ENCODE measurements around the gene SNRPD2. TPM values are rescaled to one million over a fixed set of nuclear protein-coding genes. Genes with fewer than 3 reads are reported as not detected.

Gene SNRPD2
- total RNA-seq, 1 donor from 2014 or later = 219 TPM

GRCh38 chr19:45682117-45682516 is 9.6 kb downstream of the SNRPD2 start:
- no peak overlapping the region for H3K4me3 ChIP-seq (ENCODE audit: low read depth, low read length)
- DNase-seq (ENCODE audit: low read depth) = no peak
- no peak for TF ChIP-seq CTCF (IDR thresholded peaks at IDR 0.05; ENCODE audit: insufficient read depth, low read length, poor library complexity, severe bottlenecking)
- no peaks in the 10 kb centered on the region for H3K27me3 ChIP-seq (ENCODE audit: control insufficient read depth, insufficient read depth, low read length)
- H3K36me3 ChIP-seq (ENCODE audit: control insufficient read depth, insufficient read depth, low read length) = peaks cover 2% of the 10 kb centered on the region

DNA sequence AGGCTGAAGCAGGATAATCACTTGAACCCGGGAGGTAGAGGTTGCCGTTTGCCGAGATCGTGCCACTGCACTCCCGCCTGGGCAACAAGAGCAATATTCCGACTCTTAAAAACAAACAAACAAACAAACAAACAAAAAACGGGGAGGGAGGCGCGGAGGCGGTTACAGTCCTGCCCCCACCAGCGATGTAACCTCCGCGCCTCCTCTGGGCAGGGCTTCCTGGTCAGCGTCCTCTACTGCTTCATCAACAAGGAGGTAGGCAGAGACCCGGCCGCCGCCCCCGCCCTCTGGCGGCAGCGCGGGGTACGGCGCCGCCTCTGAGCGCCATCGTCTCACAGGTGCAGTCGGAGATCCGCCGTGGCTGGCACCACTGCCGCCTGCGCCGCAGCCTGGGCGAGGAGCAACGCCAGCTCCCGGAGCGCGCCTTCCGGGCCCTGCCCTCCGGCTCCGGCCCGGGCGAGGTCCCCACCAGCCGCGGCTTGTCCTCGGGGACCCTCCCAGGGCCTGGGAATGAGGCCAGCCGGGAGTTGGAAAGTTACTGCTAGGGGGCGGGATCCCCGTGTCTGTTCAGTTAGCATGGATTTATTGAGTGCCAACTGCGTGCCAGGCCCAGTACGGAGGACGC is 10.2 kb downstream of the SNRPD2 start:
- Histone ChIP-seq H3K27me3 (ENCODE audit: control insufficient read depth, insufficient read depth, low read length) (peaks cover 4% of the 10 kb centered on the region), H3K36me3 (ENCODE audit: control insufficient read depth, insufficient read depth, low read length) (peaks cover 2% of the 10 kb centered on the region), H3K4me3 (ENCODE audit: low read depth, low read length) (peak overlapping the region; percentile 27)
- peak; percentile 37 for DNase-seq (ENCODE audit: low read depth)
- peak; percentile 84 for TF ChIP-seq CTCF (IDR thresholded peaks at IDR 0.05; ENCODE audit: insufficient read depth, low read length, poor library complexity, severe bottlenecking)

- Histone ChIP-seq H3K36me3 (ENCODE audit: control insufficient read depth, insufficient read depth, low read length) (no peaks in the 10 kb centered on the region), H3K4me3 (ENCODE audit: low read depth, low read length) (peak overlapping the region; percentile 39), H3K27me3 (ENCODE audit: control insufficient read depth, insufficient read depth, low read length) (peaks cover 4% of the 10 kb centered on the region)
- peak; percentile 95 for DNase-seq (ENCODE audit: low read depth)
- TF ChIP-seq CTCF (IDR thresholded peaks at IDR 0.05; ENCODE audit: insufficient read depth, low read length, poor library complexity, severe bottlenecking) = peak; percentile 3
Measured at GRCh38 chr19:45677351-45678230, 14.2 kb downstream of the SNRPD2 start.

DNA sequence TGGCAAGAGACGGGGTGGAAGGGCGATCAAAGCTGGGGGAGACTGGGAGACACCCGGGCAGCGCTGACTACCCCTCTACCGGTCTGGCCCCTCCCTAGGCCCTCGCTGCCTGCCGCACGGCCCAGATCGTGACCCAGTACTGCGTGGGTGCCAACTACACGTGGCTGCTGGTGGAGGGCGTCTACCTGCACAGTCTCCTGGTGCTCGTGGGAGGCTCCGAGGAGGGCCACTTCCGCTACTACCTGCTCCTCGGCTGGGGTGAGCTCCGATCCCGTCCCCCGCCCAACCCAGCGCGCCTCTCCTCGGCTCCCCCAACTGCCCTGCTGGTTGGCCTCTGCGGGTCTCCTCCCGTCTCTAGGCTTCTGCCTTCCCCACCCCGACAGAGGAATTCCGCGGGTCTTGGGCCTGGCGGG is 14.9 kb downstream of the SNRPD2 start:
- TF ChIP-seq CTCF (IDR thresholded peaks at IDR 0.05; ENCODE audit: insufficient read depth, low read length, poor library complexity, severe bottlenecking) = no peak
- no peaks in the 10 kb centered on the region for H3K36me3 ChIP-seq (ENCODE audit: control insufficient read depth, insufficient read depth, low read length)
- peaks cover 4% of the 10 kb centered on the region for H3K27me3 ChIP-seq (ENCODE audit: control insufficient read depth, insufficient read depth, low read length)
- DNase-seq (ENCODE audit: low read depth) = no peak
- peak overlapping the region; percentile 39 for H3K4me3 ChIP-seq (ENCODE audit: low read depth, low read length)

- Histone ChIP-seq H3K27me3 (ENCODE audit: control insufficient read depth, insufficient read depth, low read length) (peaks cover 12% of the 10 kb centered on the region), H3K36me3 (ENCODE audit: control insufficient read depth, insufficient read depth, low read length) (no peaks in the 10 kb centered on the region), H3K4me3 (ENCODE audit: low read depth, low read length) (no peak overlapping the region)
- TF ChIP-seq CTCF (IDR thresholded peaks at IDR 0.05; ENCODE audit: insufficient read depth, low read length, poor library complexity, severe bottlenecking) = no peak
- no peak for DNase-seq (ENCODE audit: low read depth)
Measured at GRCh38 chr19:45674946-45675345, 16.8 kb downstream of the SNRPD2 start.
